Measurements from ENCODE around the gene SSH2. TPM values are rescaled to one million over a fixed set of nuclear protein-coding genes. Genes with fewer than 3 reads are reported as not detected.

SSH2 gene
- total and polyA plus RNA-seq, 9 of the 15 experiments (the other 6 are each of a cell fraction or from before 2014, with no cell fraction given), result 3.9 to 16.1 (median 10.2) TPM

DNA sequence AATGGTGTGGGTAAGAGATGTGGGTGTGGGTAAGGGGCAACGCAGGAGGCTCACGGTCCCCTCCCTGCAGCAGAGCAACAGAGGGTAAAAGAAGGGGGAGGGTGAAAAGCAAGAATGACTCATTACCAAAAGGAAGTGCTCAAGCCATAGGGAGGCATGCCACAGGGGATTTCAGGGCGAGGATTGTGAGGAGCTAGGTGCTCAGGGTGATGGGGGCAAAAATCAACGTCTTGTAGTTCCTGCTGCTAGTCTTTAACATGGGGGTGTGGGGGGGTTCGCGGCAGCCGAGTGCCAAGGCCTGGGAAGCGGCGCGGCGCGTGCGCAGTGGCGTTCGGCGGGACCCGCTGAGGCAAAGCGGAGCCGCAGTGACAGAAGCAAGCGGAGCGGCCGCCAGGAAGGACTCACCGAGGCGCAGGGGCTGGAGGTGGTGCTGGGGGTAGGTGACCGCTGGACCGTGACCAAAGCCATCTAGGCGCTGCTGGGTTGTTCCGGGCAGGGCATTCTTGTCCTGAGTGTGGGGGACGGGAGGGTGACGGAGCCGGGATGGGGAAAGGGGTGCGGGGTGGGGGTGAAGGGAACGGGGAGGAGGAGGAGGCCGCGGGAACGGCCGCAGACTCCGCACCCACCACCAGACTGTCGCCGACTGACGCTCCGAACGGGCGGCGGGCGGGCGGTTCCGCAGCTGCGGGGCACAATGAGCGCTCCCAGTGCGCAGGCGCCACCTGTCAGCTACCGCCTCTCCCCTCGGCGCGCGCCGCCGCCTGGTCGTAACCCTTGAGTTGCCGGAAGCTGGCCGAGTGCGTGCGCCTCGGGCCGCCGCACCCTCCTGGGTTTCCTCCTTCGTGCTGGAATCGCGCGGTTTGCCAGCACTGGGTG, at the start of gene SSH2 (continued):
- peak in 1 of 2 experiments; percentile 88; a peak in 2 of 4 replicates for TF ChIP-seq HDAC1 (IDR thresholded peaks at IDR 0.05)
- TF ChIP-seq ZNF76 (CRISPR knock-in tag; IDR thresholded peaks at IDR 0.05; ENCODE audit: borderline replicate concordance), result no peak
- TF ChIP-seq ZNF197 (CRISPR knock-in tag; IDR thresholded peaks at IDR 0.05; ENCODE audit: low read depth), result no peak
- 0 out of 2 replicates have a peak, but pooled peaks have one; percentile 23 for TF ChIP-seq EHMT2 (IDR thresholded peaks at IDR 0.05)
- no peak for TF ChIP-seq ETS2 (tag; IDR thresholded peaks at IDR 0.05; ENCODE audit: borderline replicate concordance, poor library complexity, severe bottlenecking)
- TF ChIP-seq CC2D1A (IDR thresholded peaks at IDR 0.05), result no peak
- no peak for TF ChIP-seq ZKSCAN3 (CRISPR knock-in tag; IDR thresholded peaks at IDR 0.05)
- TF ChIP-seq POLR2A (conservative IDR thresholded peaks at IDR 0.05), result peak; percentile 67
- TF ChIP-seq PHF8 (IDR thresholded peaks at IDR 0.05; ENCODE audit: borderline replicate concordance, low read length), result peak; percentile 47; the same call in 1 of the 2 replicates
- no peak for TF ChIP-seq JUNB (CRISPR knock-in tag; conservative IDR thresholded peaks at IDR 0.05)
- TF ChIP-seq, protein P1, sequence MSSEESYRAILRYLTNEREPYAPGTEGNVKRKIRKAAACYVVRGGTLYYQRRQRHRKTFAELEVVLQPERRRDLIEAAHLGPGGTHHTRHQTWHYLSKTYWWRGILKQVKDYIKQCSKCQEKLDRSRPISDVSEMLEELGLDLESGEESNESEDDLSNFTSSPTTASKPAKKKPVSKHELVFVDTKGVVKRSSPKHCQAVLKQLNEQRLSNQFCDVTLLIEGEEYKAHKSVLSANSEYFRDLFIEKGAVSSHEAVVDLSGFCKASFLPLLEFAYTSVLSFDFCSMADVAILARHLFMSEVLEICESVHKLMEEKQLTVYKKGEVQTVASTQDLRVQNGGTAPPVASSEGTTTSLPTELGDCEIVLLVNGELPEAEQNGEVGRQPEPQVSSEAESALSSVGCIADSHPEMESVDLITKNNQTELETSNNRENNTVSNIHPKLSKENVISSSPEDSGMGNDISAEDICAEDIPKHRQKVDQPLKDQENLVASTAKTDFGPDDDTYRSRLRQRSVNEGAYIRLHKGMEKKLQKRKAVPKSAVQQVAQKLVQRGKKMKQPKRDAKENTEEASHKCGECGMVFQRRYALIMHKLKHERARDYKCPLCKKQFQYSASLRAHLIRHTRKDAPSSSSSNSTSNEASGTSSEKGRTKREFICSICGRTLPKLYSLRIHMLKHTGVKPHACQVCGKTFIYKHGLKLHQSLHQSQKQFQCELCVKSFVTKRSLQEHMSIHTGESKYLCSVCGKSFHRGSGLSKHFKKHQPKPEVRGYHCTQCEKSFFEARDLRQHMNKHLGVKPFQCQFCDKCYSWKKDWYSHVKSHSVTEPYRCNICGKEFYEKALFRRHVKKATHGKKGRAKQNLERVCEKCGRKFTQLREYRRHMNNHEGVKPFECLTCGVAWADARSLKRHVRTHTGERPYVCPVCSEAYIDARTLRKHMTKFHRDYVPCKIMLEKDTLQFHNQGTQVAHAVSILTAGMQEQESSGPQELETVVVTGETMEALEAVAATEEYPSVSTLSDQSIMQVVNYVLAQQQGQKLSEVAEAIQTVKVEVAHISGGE (CRISPR knock-in tag; IDR thresholded peaks at IDR 0.05), result no peak
- no peak for TF ChIP-seq NBN (IDR thresholded peaks at IDR 0.05; ENCODE audit: low read depth)
- TF ChIP-seq ZBED1 (IDR thresholded peaks at IDR 0.05), result no peak
- TF ChIP-seq U2AF2 (optimal IDR thresholded peaks at IDR 0.05; ENCODE audit: low read depth, low read length), result no peak
- TF ChIP-seq ZNF140 (CRISPR knock-in tag; IDR thresholded peaks at IDR 0.05), result no peak
- TF ChIP-seq, protein P2, sequence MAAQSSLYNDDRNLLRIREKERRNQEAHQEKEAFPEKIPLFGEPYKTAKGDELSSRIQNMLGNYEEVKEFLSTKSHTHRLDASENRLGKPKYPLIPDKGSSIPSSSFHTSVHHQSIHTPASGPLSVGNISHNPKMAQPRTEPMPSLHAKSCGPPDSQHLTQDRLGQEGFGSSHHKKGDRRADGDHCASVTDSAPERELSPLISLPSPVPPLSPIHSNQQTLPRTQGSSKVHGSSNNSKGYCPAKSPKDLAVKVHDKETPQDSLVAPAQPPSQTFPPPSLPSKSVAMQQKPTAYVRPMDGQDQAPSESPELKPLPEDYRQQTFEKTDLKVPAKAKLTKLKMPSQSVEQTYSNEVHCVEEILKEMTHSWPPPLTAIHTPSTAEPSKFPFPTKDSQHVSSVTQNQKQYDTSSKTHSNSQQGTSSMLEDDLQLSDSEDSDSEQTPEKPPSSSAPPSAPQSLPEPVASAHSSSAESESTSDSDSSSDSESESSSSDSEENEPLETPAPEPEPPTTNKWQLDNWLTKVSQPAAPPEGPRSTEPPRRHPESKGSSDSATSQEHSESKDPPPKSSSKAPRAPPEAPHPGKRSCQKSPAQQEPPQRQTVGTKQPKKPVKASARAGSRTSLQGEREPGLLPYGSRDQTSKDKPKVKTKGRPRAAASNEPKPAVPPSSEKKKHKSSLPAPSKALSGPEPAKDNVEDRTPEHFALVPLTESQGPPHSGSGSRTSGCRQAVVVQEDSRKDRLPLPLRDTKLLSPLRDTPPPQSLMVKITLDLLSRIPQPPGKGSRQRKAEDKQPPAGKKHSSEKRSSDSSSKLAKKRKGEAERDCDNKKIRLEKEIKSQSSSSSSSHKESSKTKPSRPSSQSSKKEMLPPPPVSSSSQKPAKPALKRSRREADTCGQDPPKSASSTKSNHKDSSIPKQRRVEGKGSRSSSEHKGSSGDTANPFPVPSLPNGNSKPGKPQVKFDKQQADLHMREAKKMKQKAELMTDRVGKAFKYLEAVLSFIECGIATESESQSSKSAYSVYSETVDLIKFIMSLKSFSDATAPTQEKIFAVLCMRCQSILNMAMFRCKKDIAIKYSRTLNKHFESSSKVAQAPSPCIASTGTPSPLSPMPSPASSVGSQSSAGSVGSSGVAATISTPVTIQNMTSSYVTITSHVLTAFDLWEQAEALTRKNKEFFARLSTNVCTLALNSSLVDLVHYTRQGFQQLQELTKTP (IDR thresholded peaks at IDR 0.05; ENCODE audit: low read depth in 1 of 2, partially characterized antibody in 2 of 2), result no peak
- no peak for TF ChIP-seq USF1 (CRISPR knock-in tag; IDR thresholded peaks at IDR 0.05)
- TF ChIP-seq TOE1 (IDR thresholded peaks at IDR 0.05; ENCODE audit: borderline replicate concordance), result peak; percentile 30; the same call in 1 of the 2 replicates
- no peak for TF ChIP-seq TOE1 (CRISPR knock-in tag; IDR thresholded peaks at IDR 0.05; ENCODE audit: borderline replicate concordance, low read depth)
- TF ChIP-seq ZKSCAN8 (CRISPR knock-in tag; IDR thresholded peaks at IDR 0.05), result no peak
